ENCODE data around the gene TLR3. TPM values are rescaled to one million over a fixed set of nuclear protein-coding genes. Genes with fewer than 3 reads are reported as not detected.

TLR3 gene
- total RNA-seq, 1 donor from 2014 or later, result 1.9 TPM

Other genes with a start within 250 kb of the TLR3 start
- 1.2 and 1.7 TPM in 2 replicates for gene FAM149A, start 35.5 kb downstream of the TLR3 start, total RNA-seq
- gene CYP4V2, start 122.4 kb downstream of the TLR3 start, total RNA-seq, result 9.1 and 10.3 TPM in 2 replicates
- gene KLKB1, start 158.4 kb downstream of the TLR3 start, total RNA-seq, result 0.31 TPM in 1 of 2 replicates, not detected in the other
- gene F11, start 197.0 kb downstream of the TLR3 start, total RNA-seq, result not detected in 2 replicates